Eye (tissue), 1 donor: Measurements from ENCODE around the gene RGS14.

Source experiments
- DNase-seq: peaks from one replicate; pipeline ENCODE4 v3.0.0-alpha.2; 2015

Gene RGS14

GRCh38 chr5:177384134-177384533 is 26.4 kb downstream of the RGS14 start, which contains the start of gene SLC34A1:
Gene SLC34A1 (plus strand): TSS chr5:177384434. CDS start chr5:177385742, 1,308 bp downstream.
- DNase-seq, result no peak

GRCh38 chr5:177385720-177386119 is 28.0 kb downstream of the RGS14 start:
- no peak for DNase-seq

- DNase-seq, result no peak
These were observed 28.8 kb downstream of the RGS14 start for GRCh38 chr5:177386542-177386941.

GRCh38 chr5:177387405-177387804 is 29.7 kb downstream of the RGS14 start:
- no peak for DNase-seq

GRCh38 chr5:177388521-177389052 is 30.9 kb downstream of the RGS14 start:
- DNase-seq, result no peak

GRCh38 chr5:177389241-177390169 is 31.8 kb downstream of the RGS14 start:
- DNase-seq, result peak; percentile 26

- peak; percentile 97 for DNase-seq
These were observed 32.9 kb downstream of the RGS14 start for GRCh38 chr5:177390363-177391300.

- no peak for DNase-seq
These were observed 35.0 kb downstream of the RGS14 start for GRCh38 chr5:177392765-177393164.

- no peak for DNase-seq
These were observed 35.6 kb downstream of the RGS14 start for GRCh38 chr5:177393206-177393765.

- no peak for DNase-seq
These were observed 36.3 kb downstream of the RGS14 start for GRCh38 chr5:177393990-177394389.

GRCh38 chr5:177396078-177396477 is 38.4 kb downstream of the RGS14 start:
- no peak for DNase-seq

- no peak for DNase-seq
These were observed 39.1 kb downstream of the RGS14 start for GRCh38 chr5:177396807-177397206.

GRCh38 chr5:177397875-177398390 is 40.2 kb downstream of the RGS14 start:
- DNase-seq, result no peak

- DNase-seq, result peak; percentile 73
These were observed 42.5 kb downstream of the RGS14 start, which contains the start of gene PFN3 for GRCh38 chr5:177399997-177400868. Gene PFN3 (minus strand): TSS chr5:177400661. CDS start chr5:177400576, 85 bp downstream.

- DNase-seq, result peak; percentile 84
These were observed 44.7 kb downstream of the RGS14 start for GRCh38 chr5:177402271-177403043.

GRCh38 chr5:177403102-177403791 is 45.5 kb downstream of the RGS14 start:
- DNase-seq, result no peak

- peak; percentile 87 for DNase-seq
These were observed 46.3 kb downstream of the RGS14 start for GRCh38 chr5:177403792-177404640.

GRCh38 chr5:177404641-177405179 is 47.0 kb downstream of the RGS14 start:
- no peak for DNase-seq

- no peak for DNase-seq
These were observed 47.6 kb downstream of the RGS14 start for GRCh38 chr5:177405312-177405711.
